Measurements from ENCODE around the gene OPCML. TPM values are rescaled to one million over a fixed set of nuclear protein-coding genes. Genes with fewer than 3 reads are reported as not detected.

The OPCML gene
- total and polyA plus RNA-seq, 12 donors = under 0.01 to 1.2 (median 0.39) TPM

DNA sequence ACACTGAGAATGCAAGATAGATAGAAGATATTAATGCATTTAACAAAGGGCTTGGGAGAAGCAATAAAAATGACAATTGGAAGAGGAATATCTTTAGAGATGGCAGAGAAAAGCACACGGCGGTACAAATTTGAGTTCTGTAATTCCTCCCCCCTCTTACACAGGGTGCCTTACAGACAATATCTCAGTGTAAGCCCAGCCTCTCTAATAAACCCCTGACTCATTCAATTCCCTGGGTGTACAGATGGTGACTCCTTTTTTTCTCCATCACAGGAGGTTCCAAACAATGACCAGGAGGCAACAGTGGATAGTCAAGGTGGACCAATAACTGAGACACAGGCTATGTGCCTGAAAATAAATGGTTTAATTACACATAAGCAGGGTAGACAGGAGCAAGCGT, 598.6 kb downstream of the OPCML start:
- Histone ChIP-seq H3K4me3 (no peak overlapping the region), H3K9me3 (peaks cover 0 to 21% (median 9%) of the 10 kb centered on the region in 11 donors), H3K36me3 (no peaks in the 10 kb centered on the region), H3K4me1 (no peaks in the 10 kb centered on the region), H3K27ac (no peak overlapping the region), H3K27me3 (no peaks in the 10 kb centered on the region)
- WGBS, 2 donors = 94 to 95% methylated on average over 3 of the region's 3 CpGs
- ATAC-seq (no peak), DNase-seq (no peak)
- intact Hi-C loops (cut with DNase I) = loop anchor here in 1 of 10 donors (10.0 kb wide), 1 partner anchor 1069 kb away; no protein-coding TSS in a partner anchor
- TF ChIP-seq CTCF (IDR thresholded peaks at IDR 0.05) = no peak

- intact Hi-C loops (cut with DNase I) = no loop called here
- DNase-seq (no peak), ATAC-seq (no peak)
- H3K27me3 ChIP-seq = peaks cover 0 to 4% (median 0%) of the 10 kb centered on the region in 7 donors
- H3K9me3 ChIP-seq = peaks cover 0 to 20% (median 5%) of the 10 kb centered on the region in 11 donors
- no peak overlapping the region for H3K27ac ChIP-seq
- H3K4me1 ChIP-seq = no peaks in the 10 kb centered on the region
- H3K36me3 ChIP-seq = no peaks in the 10 kb centered on the region
- WGBS, 2 donors = 72 to 81% methylated on average over 3 of the region's 3 CpGs
- TF ChIP-seq CTCF (IDR thresholded peaks at IDR 0.05) = no peak
- H3K4me3 ChIP-seq = no peak overlapping the region
Observed at GRCh38 chr11:132925825-132926469, 606.4 kb downstream of the OPCML start.

- no peak overlapping the region for H3K4me3 ChIP-seq
- H3K27me3 ChIP-seq = peaks cover 0 to 4% (median 0%) of the 10 kb centered on the region in 7 donors
- intact Hi-C loops (cut with DNase I) = no loop called here
- ATAC-seq (no peak), DNase-seq (no peak)
- H3K9me3 ChIP-seq = no peaks in the 10 kb centered on the region
- TF ChIP-seq CTCF (IDR thresholded peaks at IDR 0.05) = no peak
- H3K4me1 ChIP-seq = no peaks in the 10 kb centered on the region
- no peak overlapping the region for H3K27ac ChIP-seq
- H3K36me3 ChIP-seq = no peaks in the 10 kb centered on the region
- WGBS, 2 donors = 90 to 92% methylated on average over 6 of the region's 6 CpGs
Observed at GRCh38 chr11:132921597-132921996, 610.7 kb downstream of the OPCML start.

GRCh38 chr11:132920451-132921096, 611.7 kb downstream of the OPCML start:
- Histone ChIP-seq H3K4me3 (no peak overlapping the region), H3K9me3 (no peaks in the 10 kb centered on the region), H3K4me1 (no peaks in the 10 kb centered on the region), H3K27me3 (peaks cover 0 to 4% (median 0%) of the 10 kb centered on the region in 7 donors), H3K27ac (no peak overlapping the region), H3K36me3 (no peaks in the 10 kb centered on the region)
- WGBS, 2 donors = 85 to 87% methylated on average over 20 of the region's 20 CpGs
- TF ChIP-seq CTCF (IDR thresholded peaks at IDR 0.05) = no peak
- DNase-seq = no peak
- intact Hi-C loops (cut with DNase I) = no loop called here
- ATAC-seq = no peak
